ENCODE measurements around the gene DDX41.

DNA sequence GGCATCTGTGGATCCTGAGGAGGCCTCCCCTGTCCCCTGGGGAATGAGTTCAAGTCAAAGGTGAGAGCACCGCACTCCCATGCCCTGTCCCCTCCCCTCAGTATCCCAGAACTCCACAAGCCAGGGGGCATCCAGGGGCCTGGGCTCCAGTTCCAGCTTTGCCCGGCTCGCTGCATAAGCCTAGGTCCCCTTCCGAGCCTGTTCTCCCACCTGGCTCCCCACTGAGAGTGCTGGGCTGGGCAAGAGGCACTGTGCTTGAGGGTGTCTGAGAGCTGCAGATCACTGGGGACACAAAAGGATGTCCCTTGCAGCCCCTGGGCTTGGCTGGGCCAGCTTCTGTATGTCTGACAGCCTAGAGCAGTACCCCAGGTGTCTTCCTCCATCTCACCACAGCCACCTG is 11.7 kb downstream of the DDX41 start:
- TF ChIP-seq, protein P1, sequence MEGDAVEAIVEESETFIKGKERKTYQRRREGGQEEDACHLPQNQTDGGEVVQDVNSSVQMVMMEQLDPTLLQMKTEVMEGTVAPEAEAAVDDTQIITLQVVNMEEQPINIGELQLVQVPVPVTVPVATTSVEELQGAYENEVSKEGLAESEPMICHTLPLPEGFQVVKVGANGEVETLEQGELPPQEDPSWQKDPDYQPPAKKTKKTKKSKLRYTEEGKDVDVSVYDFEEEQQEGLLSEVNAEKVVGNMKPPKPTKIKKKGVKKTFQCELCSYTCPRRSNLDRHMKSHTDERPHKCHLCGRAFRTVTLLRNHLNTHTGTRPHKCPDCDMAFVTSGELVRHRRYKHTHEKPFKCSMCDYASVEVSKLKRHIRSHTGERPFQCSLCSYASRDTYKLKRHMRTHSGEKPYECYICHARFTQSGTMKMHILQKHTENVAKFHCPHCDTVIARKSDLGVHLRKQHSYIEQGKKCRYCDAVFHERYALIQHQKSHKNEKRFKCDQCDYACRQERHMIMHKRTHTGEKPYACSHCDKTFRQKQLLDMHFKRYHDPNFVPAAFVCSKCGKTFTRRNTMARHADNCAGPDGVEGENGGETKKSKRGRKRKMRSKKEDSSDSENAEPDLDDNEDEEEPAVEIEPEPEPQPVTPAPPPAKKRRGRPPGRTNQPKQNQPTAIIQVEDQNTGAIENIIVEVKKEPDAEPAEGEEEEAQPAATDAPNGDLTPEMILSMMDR (IDR thresholded peaks at IDR 0.05), result no peak
- TF ChIP-seq POLR2AphosphoS5 (IDR thresholded peaks at IDR 0.05), result no peak
- no peak for TF ChIP-seq POLR2A (IDR thresholded peaks at IDR 0.05)
